GM20000 (cell line): Measurements from ENCODE around the gene EHMT2.
A peak's percentile ranks its signal among the peaks of the same experiment; 100 is the strongest.

Experiments
- DNase-seq: peaks from one replicate; pipeline ENCODE4 v3.0.0; 2012; ENCODE audit warnings: low spot score
- TF ChIP-seq, protein P1 (sequence below): IDR thresholded peaks from 2 replicates; pipeline ENCODE4 v1.5.1; 2012; ENCODE audit warnings: mild to moderate bottlenecking, control low read depth; ENCODE audit errors: extremely low read depth, missing control alignments

EHMT2 gene

DNA sequence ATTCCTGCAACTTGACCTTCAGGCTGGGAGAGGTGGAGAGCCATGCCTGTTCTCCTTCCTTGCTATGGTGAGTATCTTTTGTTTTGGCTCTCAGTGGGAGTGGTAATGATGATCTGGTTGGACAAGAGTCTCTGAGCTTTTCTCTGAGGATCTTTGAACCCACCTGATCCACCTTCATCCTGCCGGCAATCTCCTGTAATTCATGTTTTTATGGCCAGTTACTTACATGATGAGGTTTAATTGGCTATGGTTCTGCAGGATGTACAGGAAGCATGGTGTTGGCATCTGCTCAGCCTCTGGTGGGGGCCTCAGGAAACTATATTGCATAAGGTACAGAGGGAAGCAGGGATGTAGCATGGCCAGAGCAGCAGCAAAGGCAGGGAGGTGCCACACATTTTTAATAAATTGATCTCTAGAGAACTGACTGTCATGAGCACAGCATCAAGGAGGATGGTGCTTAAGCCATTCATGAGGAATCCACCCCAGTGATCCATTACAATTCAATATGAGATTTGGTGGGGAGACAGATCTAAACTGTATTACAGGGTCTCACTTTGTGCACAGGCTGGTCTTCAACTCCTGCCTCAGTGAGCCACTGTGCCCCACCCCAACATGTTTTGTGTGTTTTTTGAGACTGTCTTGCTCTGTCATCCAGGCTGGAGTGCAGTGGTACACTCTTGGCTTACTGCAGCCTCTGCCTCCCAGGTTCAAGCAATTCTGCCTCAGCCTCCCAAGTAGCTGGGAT is 60.0 kb downstream of the EHMT2 start:
- DNase-seq = no peak
- TF ChIP-seq, protein P1, sequence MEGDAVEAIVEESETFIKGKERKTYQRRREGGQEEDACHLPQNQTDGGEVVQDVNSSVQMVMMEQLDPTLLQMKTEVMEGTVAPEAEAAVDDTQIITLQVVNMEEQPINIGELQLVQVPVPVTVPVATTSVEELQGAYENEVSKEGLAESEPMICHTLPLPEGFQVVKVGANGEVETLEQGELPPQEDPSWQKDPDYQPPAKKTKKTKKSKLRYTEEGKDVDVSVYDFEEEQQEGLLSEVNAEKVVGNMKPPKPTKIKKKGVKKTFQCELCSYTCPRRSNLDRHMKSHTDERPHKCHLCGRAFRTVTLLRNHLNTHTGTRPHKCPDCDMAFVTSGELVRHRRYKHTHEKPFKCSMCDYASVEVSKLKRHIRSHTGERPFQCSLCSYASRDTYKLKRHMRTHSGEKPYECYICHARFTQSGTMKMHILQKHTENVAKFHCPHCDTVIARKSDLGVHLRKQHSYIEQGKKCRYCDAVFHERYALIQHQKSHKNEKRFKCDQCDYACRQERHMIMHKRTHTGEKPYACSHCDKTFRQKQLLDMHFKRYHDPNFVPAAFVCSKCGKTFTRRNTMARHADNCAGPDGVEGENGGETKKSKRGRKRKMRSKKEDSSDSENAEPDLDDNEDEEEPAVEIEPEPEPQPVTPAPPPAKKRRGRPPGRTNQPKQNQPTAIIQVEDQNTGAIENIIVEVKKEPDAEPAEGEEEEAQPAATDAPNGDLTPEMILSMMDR = no peak

DNA sequence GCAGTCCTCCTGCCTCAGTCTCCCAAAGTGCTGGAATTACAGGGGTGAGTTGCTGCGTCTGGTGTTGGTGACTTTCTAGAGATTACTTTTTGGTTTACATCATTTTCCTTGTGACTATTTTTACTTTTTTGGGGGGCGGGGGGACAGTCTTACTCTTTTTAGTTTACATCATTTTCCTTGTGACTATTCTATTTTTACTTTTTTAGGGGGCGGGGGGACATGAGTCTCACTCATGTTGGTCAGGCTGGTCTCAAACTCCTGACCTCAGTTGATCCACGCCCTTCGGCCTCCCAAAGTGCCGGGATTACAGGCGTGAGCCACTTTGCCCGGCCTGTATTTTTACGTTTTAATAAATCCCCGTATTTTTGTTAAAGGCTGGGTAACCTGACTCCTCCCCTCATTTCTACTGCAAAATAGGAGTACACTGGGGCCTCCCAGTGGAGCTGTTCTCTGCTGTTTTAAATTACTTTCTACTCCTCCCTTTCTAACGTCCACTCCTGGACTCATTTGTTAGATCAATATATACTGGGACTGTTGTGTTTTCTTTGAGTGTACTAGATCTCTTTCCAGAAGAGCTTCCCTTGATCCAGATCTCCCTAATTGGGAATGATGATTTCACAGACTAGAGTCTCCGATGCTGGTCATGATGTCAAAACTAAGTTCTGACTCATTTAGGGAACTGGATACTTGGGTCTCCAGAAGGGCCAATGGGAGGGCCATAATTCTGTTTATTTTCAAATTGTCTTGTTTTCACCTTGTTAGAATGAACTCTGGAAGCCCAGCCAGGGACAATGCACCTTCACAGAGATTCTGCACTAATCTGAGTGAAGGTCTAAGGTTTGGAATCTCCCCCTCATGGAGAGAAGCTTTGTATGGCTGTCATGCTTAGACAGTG is 60.8 kb downstream of the EHMT2 start:
- DNase-seq = no peak

GRCh38 chr6:31836047-31836473 is 61.4 kb downstream of the EHMT2 start:
- TF ChIP-seq, protein P1 = no peak
- no peak for DNase-seq

More for the DNA sequence above, 60.8 kb downstream of the EHMT2 start:
- TF ChIP-seq, protein P1 = no peak

DNA sequence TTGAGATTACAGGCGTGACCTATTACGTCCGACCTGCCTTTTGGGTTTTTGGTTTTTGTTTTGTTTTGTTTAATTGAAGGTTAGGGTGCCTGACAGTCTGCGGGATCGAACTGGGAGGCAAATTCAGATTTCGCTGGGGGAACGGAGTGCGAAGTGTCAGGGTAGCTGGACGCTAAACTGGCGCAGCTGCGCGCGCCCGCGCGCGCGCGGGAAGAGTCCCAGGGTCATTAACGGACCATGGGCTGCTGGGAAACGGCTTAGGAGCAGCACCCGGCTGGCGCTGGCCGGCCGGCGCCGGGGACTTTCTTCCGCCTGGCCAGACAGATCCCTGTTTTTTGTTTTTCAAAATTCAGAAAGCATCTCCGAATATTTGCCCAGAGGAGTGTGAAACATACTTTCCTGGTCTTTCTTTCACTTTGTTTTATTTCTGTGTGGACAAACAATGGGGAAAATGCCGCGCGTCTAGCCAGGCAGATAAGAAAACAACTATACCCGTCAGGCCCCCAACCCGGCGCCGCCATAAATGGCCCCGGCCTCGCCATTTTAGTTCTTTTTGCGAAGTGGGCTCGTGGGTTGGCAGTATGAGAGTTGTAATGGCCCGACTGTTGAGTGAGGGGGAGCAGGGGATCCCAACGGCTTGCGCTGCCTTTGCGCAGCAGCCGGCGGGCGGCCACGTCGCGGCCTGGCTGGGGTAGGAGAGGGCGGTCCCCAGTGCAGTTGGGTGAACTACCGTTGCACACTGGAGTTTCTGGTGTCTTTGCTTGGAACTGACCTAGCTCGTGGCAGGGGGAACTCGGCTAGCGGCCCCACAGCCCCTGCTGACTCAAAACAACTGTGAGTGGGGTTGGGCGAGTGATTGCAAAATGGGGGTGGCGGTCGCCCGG is 62.9 kb downstream of the EHMT2 start:
- DNase-seq = peak; percentile 87
- TF ChIP-seq, protein P1 = no peak

DNA sequence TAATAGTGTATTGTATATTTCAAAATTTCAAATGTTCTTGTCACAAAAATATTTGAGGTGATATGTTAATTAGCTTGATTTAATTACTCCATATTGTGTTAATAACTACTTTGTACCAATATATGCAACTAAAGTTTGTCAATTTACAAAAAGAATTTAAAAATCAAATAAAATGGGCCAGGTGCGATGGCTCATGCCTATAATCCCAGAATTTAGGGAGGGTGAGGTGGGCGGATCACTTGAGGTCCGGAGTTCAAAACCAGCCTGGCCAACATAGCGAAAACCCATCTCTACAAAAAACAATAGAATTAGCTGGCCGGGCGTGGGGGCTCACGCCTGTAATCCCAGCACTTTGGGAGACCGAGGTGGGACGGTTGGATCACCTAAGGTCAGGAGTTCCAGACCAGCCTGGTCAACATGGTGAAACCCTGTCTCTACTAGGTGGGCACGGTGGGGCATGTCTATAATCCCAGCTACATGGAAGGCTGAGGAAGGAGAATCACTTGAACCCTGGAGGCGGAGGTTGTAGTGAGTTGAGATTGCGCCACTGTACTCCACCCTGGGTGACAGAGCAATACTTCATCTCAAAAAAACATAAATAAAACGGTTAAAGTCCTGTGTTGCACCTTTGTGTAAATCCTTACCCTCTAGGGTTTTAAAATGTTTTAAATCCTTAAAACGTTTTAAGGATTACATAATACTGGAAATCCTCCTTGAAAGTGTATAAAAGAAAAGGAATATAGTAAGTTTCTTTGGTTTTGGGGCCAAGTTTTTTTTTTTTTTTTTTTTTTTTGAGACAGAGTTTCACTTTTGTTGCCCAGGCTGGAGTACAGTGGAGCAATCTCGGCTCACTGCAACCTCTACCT is 65.9 kb downstream of the EHMT2 start:
- no peak for DNase-seq
- TF ChIP-seq, protein P1 = no peak

DNA sequence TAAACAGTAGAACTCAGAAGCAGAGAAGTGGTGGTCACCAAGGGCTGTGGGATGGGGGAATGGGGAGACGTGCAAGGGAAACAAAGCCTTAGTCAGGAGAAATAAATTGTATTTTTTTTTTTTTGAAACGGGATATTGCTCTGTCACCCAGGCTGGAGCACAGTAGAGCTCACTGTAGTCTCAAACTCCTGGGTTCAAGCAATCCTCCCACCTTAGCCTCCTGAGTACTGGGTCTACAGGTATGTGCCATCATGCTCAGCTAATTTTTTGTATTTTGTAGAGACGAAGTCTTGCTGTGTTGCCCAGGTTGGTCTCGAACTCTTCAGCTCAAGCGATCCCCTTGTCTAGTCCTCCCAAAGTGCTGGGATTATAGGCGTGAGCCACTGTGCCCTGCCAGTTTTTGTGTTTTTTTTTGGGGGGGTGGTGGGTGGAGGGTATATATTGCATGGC is 66.6 kb downstream of the EHMT2 start:
- TF ChIP-seq, protein P1 = no peak
- no peak for DNase-seq
